Lower leg skin (tissue), 3 donors: Measurements from ENCODE around the gene KIAA2012.

Source experiments
- CTCF ChIP-seq, 3 donors: fragments of 450-650 bp; IDR thresholded peaks; one replicate each; pipeline ENCODE4 v1.5.1; 2016; ENCODE audit warnings: antibody characterized with exemption in 3 of 3, mild to moderate bottlenecking in 3 of 3, moderate library complexity in 2 of 3
- POLR2A ChIP-seq, 2 donors: fragments of 450-650 bp; IDR thresholded peaks; one replicate each; pipeline ENCODE4 v1.6.1; 2016 to 2017; ENCODE audit warnings: antibody characterized with exemption in 2 of 2, mild to moderate bottlenecking in 1 of 2, moderate library complexity in 1 of 2

- TF ChIP-seq CTCF (IDR thresholded peaks at IDR 0.05): no peak
- TF ChIP-seq POLR2A (IDR thresholded peaks at IDR 0.05): no peak
Observed at GRCh38 chr2:202039278-202040078, 33.6 kb upstream of the KIAA2012 start.
